WTC11 (cell line): Measurements from ENCODE around the gene SHISA9.

ENCODE experiments used
- TEAD4 ChIP-seq: sonication (generic); formaldehyde crosslinking; IDR thresholded peaks from 2 replicates; pipeline ENCODE4 v1.8.0; 2022; ENCODE audit warnings: mild to moderate bottlenecking, missing genetic modification reagents
- ZBTB21 ChIP-seq: sonication (generic); formaldehyde crosslinking; IDR thresholded peaks from 2 replicates; pipeline ENCODE4 v1.8.1; 2023; ENCODE audit warnings: mild to moderate bottlenecking, missing genetic modification reagents, borderline replicate concordance
- TF ChIP-seq, protein P1 (sequence below): sonication (generic); formaldehyde crosslinking; IDR thresholded peaks from 2 replicates; pipeline ENCODE4 v1.8.1; 2023; ENCODE audit warnings: mild to moderate bottlenecking, missing genetic modification reagents
- TF ChIP-seq, protein P2 (sequence below): fragments of 200-600 bp; IDR thresholded peaks from 2 replicates; pipeline ENCODE4 v1.8.0; 2022; ENCODE audit warnings: antibody characterized with exemption
- TF ChIP-seq, protein P3 (sequence below): sonication (generic); formaldehyde crosslinking; conservative IDR thresholded peaks from 2 replicates; pipeline ENCODE4 v1.8.1; 2023; ENCODE audit warnings: mild to moderate bottlenecking, low read depth, missing genetic modification reagents, moderate library complexity

DNA sequence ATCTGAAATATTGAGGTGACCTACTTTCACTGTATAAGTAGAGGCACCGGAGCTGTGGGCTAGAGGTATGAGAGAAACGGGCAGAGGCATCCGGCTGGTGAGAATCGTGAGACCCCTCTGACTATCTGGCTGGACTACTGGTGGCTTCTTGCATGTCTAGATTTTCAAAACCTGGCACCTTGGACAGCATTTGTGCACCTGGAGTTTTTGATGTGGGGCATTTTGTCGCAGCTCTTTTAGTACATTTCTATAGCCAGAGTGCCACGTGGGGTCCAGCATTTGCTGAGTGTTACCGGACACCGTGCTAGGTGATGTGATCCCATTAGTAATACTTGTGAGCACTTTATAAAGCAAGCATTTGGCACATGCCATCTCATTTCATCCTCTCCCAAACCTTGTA lies 32.6 kb upstream of the SHISA9 start:
- TF ChIP-seq, protein P1, sequence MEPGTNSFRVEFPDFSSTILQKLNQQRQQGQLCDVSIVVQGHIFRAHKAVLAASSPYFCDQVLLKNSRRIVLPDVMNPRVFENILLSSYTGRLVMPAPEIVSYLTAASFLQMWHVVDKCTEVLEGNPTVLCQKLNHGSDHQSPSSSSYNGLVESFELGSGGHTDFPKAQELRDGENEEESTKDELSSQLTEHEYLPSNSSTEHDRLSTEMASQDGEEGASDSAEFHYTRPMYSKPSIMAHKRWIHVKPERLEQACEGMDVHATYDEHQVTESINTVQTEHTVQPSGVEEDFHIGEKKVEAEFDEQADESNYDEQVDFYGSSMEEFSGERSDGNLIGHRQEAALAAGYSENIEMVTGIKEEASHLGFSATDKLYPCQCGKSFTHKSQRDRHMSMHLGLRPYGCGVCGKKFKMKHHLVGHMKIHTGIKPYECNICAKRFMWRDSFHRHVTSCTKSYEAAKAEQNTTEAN (CRISPR knock-in tag), result no peak
- TF ChIP-seq, protein P2, sequence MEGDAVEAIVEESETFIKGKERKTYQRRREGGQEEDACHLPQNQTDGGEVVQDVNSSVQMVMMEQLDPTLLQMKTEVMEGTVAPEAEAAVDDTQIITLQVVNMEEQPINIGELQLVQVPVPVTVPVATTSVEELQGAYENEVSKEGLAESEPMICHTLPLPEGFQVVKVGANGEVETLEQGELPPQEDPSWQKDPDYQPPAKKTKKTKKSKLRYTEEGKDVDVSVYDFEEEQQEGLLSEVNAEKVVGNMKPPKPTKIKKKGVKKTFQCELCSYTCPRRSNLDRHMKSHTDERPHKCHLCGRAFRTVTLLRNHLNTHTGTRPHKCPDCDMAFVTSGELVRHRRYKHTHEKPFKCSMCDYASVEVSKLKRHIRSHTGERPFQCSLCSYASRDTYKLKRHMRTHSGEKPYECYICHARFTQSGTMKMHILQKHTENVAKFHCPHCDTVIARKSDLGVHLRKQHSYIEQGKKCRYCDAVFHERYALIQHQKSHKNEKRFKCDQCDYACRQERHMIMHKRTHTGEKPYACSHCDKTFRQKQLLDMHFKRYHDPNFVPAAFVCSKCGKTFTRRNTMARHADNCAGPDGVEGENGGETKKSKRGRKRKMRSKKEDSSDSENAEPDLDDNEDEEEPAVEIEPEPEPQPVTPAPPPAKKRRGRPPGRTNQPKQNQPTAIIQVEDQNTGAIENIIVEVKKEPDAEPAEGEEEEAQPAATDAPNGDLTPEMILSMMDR, result no peak
- TF ChIP-seq, protein P3, sequence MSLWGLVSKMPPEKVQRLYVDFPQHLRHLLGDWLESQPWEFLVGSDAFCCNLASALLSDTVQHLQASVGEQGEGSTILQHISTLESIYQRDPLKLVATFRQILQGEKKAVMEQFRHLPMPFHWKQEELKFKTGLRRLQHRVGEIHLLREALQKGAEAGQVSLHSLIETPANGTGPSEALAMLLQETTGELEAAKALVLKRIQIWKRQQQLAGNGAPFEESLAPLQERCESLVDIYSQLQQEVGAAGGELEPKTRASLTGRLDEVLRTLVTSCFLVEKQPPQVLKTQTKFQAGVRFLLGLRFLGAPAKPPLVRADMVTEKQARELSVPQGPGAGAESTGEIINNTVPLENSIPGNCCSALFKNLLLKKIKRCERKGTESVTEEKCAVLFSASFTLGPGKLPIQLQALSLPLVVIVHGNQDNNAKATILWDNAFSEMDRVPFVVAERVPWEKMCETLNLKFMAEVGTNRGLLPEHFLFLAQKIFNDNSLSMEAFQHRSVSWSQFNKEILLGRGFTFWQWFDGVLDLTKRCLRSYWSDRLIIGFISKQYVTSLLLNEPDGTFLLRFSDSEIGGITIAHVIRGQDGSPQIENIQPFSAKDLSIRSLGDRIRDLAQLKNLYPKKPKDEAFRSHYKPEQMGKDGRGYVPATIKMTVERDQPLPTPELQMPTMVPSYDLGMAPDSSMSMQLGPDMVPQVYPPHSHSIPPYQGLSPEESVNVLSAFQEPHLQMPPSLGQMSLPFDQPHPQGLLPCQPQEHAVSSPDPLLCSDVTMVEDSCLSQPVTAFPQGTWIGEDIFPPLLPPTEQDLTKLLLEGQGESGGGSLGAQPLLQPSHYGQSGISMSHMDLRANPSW (CRISPR knock-in tag), result no peak
- no peak for TF ChIP-seq ZBTB21 (CRISPR knock-in tag)
- TF ChIP-seq TEAD4 (CRISPR knock-in tag), result no peak
